Tibial nerve (tissue), 3 donors: ENCODE data around the gene NFE2L1.

ENCODE experiments used
- POLR2A ChIP-seq, 2 donors: fragments of 450-650 bp; IDR thresholded peaks; one replicate each; pipeline ENCODE4 v1.6.1; 2017; ENCODE audit warnings: antibody characterized with exemption in 2 of 2, mild to moderate bottlenecking in 2 of 2, moderate library complexity in 2 of 2
- TF ChIP-seq, protein P1 (sequence below), 5 experiments: fragments of 200-600 bp in 3 of 5; fragments of 450-650 bp in 2 of 5; sonication (generic) in 3 of 5; IDR thresholded peaks; one replicate each; pipeline ENCODE4 v1.5.1; 2016 to 2019; ENCODE audit warnings: antibody characterized with exemption in 5 of 5, mild to moderate bottlenecking in 3 of 5, moderate library complexity in 2 of 5

DNA sequence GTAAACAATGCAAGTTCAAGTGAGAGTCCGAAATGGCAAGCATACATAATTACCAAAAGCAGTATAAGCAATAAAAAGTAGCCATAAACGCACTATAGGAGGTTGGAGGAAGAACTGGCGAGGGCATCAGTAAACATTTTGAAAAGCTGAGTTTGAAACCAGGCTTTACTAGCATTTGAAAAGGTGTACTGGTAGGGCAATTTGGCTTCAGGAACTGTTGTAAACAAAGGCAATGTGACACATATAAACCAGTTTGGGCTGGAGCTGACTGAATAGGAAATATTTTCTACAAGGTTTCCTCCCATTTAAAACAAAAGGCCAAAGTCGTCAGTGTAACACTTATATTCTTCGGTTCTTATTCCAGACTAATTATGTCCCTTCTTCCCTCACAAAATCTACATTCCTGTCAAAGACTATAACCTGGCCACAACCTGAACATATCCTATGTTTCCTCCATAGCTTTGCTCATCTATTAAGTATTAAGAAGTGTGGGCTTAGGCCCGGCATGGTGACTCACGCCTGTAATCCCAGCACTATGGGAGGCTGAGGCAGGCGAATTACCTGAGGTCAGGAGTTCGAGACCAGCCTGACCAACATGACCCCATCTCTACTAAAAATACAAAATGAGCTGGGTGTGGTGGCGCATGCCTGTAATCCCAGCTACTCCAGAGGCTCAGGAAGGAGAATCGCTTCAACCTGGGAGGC is 45.3 kb downstream of the NFE2L1 start:
- TF ChIP-seq, protein P1, sequence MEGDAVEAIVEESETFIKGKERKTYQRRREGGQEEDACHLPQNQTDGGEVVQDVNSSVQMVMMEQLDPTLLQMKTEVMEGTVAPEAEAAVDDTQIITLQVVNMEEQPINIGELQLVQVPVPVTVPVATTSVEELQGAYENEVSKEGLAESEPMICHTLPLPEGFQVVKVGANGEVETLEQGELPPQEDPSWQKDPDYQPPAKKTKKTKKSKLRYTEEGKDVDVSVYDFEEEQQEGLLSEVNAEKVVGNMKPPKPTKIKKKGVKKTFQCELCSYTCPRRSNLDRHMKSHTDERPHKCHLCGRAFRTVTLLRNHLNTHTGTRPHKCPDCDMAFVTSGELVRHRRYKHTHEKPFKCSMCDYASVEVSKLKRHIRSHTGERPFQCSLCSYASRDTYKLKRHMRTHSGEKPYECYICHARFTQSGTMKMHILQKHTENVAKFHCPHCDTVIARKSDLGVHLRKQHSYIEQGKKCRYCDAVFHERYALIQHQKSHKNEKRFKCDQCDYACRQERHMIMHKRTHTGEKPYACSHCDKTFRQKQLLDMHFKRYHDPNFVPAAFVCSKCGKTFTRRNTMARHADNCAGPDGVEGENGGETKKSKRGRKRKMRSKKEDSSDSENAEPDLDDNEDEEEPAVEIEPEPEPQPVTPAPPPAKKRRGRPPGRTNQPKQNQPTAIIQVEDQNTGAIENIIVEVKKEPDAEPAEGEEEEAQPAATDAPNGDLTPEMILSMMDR (IDR thresholded peaks at IDR 0.05): no peak
- no peak for TF ChIP-seq POLR2A (IDR thresholded peaks at IDR 0.05)
